Hindlimb muscle (tissue), 1 donor: ENCODE data around the gene DOCK2. TPM values are rescaled to one million over a fixed set of nuclear protein-coding genes. Genes with fewer than 3 reads are reported as not detected.
"Not testable (repeated sequence)": the region's sequence is repeated elsewhere in the genome, so short reads cannot be mapped to it uniquely, and the experiment has no call there.

ENCODE experiments used
- DNase-seq: peaks from one replicate; pipeline ENCODE4 v3.0.0-alpha.2; 2013
- polyA plus RNA-seq: library from polyadenylated mRNA; unstranded; fragments of 120-200 nt; gene quantifications from one replicate; pipeline ENCODE4 v1.2.1, GENCODE V29; 2013; ENCODE audit not compliant: insufficient read length

The DOCK2 gene
- polyA plus RNA-seq, 1 donor: 5.0 TPM

DNA sequence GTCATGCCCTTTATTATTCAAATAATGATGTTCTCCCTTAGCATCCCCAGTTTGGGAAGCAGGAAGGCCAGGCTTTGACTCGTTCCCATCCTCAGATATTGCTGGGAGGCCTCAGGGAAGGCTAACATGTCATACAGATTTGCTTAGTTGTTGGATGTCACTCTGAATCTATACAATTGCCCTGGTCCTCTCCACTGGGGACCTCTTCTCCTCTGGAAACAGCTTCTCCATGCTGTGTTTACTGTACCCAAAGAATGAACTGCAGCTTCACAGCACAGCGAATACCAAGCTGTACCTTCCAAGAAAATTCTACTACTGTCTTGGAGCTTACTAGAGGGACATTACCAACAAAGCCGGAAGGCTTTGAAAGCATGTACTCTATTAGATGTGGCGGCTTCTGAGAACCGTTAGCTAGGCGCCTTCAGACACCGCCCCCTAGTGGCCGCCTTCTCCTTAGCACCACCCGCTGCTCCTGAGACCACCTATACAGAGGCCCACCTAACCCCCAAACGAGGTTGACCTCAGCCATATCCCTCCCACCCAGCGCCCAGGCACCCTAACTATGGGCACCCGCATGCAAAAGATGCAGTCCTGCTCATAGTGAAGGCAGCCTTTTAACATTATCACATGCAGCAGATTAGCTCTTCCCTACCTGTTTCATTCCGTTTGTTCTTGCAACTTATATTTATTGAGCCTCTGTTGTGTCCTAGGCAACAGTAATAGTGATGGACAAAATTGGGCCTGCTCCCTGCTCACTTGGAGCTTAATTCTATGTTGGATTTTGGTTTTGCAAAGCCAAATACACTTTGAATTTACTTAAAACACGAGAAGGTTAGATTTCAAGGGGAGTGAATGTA, 433.7 kb downstream of the DOCK2 start:
- peak; percentile 38 for DNase-seq

DNA sequence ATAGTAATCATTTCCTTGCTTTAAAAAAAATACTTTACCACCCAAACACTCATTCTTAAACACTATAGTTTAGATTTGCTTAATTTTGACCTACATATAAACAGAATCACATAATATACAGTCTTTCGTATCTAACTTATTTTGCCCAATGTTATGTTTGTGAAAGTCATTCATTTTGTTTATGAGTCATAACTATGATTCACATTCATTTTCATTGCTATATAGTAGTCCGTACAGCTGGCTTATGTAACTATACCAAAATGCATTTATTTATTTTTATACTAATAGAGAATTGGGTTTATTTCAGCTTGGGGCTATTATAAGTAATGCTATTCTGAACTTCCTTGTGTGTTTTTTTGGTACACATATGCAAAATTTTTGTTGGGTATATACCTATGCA, 434.7 kb downstream of the DOCK2 start:
- DNase-seq: no peak

DNA sequence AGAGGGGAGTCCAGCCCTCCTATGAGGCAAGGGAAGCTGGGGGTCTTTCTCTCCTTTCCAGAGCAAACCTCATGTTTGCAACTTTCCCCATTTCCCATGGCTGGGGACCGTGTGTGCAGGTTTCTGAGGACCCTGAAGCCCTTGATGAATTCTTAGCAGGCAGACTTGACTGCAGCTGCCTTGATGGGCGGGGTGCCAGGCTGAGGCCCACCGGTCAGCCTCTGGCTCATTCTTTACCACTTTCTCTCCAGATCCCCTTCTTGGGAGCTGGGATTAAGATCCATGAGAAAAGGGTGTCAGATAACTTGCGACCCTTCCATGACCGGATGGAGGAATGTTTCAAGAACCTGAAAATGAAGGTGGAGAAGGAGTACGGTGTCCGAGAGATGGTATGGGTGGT, 438.6 kb downstream of the DOCK2 start:
- no peak for DNase-seq

DNA sequence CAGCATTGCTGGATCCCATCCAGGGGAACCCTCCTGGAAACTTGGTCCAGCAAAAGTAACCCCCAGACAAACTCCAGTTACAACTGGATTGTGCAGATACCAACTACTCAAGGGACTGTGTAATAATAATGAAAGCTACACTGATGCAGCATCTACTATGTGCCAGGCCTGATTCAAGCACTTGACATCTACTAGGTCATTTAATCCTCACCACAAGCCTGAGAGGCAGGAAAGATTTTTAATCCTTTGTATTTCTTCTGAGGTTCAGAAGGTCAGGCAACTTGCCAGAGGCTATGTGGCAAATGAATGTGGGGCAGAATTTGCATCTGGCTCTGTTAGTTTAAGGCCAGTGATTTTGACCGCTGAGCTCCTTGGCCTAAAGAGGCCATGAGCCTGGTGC, 439.1 kb downstream of the DOCK2 start:
- no peak for DNase-seq

DNA sequence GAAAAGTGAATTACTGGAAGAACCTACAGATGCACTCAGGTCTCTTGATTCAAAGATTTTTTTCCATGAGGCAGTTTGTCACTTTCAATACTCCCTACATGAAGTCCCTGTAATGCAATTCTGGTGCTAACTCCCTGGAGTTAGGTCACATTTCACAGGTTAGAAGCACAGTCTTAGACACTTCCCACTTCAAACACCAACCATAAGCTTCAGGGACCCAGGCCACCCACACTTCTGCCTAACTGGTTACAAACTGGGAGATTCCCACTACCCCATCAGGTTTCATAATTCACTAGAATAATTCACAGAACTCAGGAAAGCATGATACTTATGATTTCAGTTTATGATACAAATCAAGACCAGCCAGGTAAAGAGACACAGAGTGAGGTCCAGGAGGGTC, 439.7 kb downstream of the DOCK2 start:
- no peak for DNase-seq

DNA sequence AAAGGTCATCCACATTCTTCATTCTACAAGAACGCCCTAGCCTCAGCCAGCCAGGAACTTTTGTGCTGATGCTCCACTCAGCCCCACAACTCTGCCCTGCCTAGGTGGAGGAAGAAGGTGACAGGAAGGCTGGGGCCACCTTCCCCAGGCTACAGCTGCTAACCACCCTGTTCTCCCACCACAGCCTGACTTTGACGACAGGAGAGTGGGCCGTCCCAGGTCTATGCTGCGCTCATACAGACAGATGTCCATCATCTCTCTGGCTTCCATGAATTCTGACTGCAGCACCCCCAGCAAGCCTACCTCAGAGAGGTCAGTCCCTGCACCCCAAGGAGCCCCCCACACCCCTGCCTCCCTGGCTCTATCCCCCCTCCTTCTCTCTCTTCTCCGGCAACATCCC, 440.5 kb downstream of the DOCK2 start:
- DNase-seq: no peak

DNA sequence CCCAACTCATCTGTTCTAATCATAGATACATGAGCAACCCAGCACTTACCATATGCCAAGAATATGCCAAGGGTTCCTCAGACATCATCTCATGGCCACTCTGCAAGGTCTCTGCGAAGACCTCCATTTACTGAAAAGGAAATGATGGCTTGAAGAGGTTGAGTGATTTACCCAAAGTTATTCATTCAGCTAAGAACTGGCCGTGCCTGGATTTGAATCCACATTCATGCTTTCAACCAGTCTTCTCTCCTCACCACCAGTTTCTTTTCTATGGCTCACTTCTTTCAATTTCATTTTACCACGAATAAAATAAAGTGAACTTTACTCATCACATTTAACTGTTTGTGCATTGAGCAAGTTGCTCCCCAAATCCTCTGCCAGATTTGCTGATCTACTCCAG, 441.4 kb downstream of the DOCK2 start:
- no peak for DNase-seq

DNA sequence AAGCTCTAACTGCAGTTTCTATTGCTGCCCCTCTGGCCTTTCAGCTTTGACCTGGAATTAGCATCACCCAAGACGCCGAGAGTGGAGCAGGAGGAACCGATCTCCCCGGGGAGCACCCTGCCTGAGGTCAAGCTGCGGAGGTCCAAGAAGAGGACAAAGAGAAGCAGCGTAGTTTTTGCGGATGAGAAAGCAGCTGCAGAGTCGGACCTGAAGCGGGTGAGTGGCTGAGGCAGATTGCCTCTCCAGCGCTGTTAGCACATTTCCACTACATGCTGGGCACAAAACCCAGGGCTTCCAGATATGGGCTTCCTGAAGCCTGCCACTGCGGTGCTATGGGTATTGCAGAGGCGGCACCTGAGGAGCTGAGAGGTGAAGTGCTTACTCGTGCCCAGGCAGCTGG, 441.9 kb downstream of the DOCK2 start:
- DNase-seq: no peak

DNA sequence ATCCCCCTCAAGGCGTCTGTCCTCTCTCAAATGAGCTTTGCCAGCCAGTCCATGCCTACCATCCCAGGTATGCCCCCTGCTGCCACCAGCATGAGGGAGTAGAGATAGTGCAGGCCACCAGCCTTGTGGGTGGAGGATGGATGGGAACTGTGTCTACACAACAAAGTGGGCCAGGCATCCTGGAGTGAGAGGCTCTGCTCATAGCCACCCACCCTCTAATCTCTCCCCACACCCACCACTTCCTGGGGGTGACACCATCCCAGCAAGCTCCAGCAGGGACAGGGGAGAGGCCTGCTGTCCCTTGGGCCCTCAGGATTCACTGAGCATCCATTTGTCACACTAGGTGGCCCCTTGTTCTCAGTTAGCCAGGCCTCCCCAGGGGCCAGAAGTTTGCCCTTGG, 443.1 kb downstream of the DOCK2 start:
- no peak for DNase-seq

DNA sequence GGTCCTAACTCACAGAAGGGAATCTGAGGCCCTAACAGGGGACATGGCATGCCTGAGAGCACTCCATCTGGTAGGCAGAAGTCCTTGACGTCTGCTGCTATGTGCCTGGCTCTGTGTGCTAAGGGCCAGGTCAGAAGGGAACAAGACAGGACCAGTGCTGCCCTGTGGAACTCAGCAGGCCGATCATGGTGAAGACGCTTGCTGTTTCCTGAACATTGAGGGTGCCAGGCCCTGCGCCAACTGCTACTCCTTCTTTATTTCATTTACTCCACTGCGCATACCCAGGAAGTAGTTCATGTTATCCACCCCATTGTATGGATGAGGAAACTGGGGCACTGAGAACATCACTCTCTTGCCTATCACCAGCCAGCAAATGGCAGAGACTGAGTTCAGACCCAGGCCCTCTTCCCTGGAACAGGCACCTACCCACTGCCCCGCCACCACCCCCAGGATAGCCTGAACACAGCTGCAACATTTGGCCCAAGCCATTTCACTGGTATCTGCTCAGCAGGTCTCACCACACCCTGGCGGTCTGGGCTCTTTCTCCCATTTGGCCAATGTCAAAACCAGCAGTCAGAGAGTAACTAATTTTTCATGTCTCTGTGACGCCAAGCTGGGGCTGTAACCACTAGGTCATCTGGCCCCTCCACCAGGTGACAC, 443.8 kb downstream of the DOCK2 start:
- no peak for DNase-seq

DNA sequence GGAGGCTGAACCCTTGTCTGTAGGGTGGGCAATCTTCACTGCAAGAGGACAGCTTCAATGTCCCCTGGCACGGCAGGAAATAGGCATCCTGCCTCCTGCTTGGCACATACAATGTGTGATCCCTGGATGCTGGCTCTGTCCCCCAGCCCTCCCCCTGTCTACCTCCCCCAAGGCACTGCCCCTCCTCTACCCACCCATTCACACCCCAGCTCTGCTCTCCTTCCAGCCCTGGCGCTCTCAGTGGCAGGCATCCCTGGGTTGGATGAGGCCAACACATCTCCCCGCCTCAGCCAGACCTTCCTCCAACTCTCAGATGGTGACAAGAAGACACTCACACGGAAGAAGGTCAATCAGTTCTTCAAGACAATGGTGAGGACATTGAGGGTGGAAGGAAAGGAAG, 444.5 kb downstream of the DOCK2 start:
- no peak for DNase-seq

DNA sequence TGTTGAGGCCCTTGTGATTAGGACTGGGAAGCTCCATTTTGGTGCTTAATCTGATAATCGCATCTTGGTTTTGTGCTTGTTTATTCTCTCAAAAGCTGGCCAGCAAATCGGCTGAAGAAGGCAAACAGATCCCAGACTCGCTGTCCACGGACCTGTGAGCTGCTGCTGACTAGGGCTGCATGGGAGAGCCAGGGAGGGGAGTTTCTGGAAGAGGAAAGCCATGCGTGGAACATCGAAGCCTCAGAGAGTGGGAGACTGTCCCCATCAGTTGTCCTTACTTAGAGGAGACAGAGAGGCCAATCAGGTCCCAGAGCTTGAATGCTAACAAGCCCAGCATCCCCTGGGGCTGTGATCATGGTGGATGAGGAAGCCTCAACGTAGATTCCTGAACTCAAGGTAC, 445.6 kb downstream of the DOCK2 start:
- no peak for DNase-seq

DNA sequence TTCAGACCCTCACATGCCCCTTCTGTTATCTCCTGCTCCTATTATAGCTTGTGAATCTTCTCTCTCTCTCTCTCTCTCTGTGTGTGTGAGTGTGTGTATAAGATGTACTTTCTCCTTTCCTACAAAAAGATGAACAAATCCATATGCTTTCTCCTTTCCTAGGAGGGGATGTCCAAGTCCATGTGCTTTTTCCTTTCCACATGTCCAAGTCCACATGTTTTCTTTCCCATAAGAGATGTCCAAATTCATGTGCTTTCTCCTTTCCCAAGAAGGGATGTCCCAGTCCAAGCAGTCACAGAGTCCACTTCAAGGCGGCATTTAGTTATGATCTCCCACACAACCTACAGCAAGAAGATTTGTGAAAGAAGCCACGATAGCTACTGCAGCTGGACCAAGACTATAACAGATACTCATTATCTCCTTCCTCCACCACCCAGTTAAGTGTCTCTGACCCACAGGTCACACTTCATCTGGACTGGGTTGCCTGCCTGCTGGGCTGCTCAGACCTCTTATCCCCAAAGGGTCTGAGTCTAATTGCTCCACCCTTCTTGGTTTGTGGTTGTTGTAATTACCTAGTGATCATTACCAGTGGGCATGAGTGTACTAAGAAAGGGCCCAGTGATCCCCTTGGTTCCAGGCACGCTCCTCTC, 450.2 kb downstream of the DOCK2 start:
- DNase-seq: no peak

DNA sequence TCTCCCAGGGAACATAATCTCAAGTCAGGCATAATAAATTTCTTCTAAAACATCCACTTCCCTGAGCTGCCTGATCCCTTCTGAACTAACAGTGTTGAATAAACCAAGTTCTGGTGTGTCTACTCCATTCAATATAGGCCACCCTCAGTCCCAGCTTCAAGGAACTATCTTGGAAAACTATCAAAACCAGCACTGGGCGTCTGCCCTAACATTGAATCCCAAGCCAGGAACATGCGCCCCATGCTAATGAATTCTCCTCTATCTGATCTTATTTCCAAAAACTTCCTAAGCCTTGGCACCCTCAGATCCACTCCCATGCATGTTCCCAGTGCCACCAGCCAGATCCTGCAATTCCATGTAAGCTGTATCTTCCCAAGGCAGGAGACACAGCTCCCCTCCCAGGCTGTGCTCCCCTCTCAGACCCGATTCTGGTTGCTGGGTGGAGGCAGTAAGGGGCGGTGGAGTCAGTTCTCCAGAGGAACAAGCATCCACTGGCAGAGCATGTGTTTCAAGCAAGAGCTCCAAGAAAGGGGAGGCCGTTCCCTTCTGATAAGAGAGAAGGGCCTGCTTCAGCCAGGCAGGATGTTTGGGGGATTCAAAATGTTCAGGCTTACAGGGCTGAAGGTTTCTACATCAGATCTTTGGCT, 455.5 kb downstream of the DOCK2 start:
- DNase-seq: no peak

DNA sequence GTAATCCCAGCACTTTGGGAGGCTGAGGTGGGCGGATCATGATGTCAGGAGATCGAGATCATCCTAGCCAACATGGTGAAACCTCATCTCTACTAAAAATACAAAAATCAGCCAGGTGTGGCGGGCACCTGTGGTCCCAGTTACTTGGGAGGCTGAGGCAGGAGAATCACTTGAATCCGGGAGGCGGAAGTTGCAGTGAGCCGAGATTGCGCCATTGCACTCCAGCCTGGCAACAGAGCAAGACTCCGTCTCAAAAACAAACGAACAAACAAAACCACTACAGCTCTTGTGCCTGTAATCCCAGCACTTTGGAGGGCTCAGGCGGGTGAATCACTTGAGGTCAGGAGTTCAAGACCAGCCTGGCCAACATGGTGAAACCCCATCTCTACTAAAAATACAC, 457.3 kb downstream of the DOCK2 start:
- not testable (repeated sequence) for DNase-seq

DNA sequence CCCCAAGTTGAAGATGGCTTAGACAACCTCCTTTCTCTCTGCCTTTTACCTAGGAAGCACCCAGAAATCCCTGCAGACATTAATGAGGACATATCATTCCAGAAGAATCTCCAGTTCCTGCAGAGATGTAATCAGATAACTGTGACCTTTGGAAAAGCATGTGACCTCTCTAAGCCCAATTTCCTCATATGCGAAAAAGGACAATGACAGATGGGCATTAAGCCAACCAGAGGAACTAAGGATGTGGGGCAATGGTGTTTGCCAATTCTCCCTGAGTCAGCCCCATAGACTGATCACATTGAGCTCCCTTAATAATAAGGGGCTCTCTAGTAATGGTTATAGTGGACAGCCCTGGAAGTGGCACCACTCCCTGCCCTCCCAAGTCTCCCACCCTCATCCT, 458.6 kb downstream of the DOCK2 start:
- DNase-seq: no peak

DNA sequence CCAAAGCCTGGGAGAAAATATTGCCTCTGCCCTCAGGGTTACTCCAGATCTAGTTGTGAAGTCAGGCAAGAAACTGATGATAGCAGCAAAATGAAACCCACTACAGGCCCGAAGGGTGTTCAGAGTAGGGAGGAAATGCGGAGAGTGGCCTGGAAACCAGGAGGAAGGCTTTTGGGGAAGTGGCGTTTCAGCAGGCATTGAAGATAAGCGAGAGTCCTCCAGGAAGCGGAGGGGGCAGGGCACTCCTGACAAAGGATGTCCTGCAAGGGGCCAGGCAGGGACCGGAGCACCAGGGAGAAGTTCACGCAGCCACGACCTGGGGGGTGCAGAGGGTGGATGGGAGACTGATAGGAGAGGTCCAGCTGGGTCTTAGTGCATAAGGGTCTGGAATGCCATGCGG, 460.9 kb downstream of the DOCK2 start:
- DNase-seq: no peak

DNA sequence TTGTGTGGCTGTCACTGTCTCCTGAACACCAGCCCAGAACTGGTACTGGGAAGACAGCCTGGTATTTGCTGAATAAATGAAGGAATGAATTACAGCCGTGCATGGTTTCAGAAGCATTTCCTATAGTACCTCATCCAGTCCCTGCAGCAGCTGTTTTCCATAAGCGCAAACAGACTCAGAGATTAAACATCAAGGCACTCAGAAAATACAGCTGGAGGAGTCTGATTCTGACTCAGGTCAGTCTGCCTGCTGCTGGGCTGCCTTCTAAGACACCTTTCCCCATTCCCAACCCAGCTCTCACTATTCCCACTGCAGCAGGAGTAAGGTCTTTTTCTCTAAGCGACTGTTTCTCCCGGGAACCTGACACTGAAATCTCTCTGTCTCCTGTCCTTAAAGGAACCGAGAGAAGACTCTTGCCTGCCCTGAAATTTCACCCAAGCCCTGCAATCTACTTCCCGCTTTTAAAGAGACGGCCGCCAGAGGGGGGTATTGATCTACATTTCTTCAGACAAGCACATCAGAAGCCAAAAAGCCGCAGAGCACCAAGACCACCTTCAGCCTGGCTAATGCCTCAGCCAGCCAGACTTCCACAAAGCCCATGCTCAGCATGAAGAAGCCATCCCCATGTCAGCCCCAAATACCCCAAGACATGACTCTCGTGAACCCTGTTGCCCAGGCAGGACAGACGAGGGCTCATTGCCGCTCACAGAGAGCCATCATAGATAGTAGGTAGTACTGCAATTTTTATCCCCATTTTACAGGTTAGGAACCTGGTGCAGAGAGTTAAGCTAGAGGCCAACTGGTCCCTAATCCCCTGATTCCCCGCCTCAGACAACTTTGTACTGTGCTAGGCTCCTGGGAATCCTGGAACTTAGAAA, 463.2 kb downstream of the DOCK2 start:
- DNase-seq: peak; percentile 85

DNA sequence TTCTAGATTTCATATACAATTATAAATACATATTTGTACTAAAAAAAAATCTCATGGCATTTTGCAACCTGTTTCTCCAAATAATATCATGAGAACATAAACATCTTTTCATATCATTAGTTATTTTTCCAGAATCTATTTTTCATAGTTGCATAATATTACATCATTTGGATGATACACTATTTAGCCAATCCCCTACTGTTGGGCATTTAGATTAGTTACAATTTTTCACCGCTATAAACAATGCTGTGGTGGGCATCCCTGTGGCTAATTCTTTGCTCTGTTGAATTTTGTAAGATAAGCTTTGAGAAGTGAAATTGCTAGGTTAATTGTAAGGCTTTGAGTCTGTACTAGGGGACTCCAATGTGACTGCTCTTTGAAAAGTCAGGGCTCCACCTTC, 466.4 kb downstream of the DOCK2 start:
- DNase-seq: no peak

DNA sequence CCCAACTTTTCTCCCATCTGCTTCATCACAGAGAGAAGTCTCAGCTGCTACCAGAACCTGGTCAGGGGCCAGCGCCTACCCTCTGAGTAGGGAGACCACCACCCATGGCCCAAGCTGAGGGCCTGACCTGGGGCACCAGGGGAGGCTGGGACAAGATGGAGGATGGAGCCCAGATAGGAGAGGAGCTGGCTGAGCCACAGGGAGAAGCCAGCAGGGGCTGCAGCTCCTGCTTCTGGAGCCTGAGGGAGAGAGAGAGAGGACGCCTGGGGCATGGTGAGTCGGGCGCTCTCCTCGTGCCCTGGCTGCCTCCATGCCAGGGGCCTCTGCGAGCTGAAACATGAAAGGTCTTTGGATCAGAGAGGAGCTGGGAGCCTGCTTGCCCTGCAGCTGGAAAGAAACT, 467.2 kb downstream of the DOCK2 start:
- DNase-seq: no peak

DNA sequence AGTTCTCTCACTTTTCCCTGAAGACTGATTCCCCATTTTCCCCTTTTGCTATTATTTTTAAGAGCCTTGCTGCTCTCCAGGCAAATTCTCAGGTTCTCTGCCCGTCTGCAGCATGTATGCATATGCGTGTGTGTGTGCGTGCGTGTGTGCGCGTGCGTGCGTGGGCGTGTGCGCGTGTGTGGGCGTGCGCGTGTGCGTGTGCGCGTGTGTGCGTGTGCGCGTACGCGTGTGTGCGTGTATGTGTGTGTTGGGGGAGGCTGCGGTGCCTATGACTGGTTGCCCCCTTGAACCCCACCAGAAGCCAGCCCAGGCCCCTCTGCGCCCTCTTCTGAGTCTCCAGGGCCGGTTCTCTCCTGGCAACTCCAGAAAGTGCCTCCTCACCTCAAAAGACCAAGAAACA, 467.6 kb downstream of the DOCK2 start:
- no peak for DNase-seq
